Heart right ventricle (tissue), 16 donors: ENCODE results near the gene ROPN1L. TPM values are rescaled to one million over a fixed set of nuclear protein-coding genes. Genes with fewer than 3 reads are reported as not detected.

Experiments used
- ATAC-seq, 8 donors: fragments of 200-7000 bp; cut with Tn5 transposase; one replicate each; pipeline ENCODE4 v1.9.1; 2020; ENCODE audit warnings: mild to moderate bottlenecking in 8 of 8, moderate library complexity in 8 of 8, moderate number of reproducible peaks in 1 of 8
- DNase-seq, 2 donors: peaks; one replicate each; pipeline ENCODE4 v3.0.0-alpha.2; 2020
- H3K27ac ChIP-seq, 10 donors: fragments of 200-600 bp; sonication (generic) in 2 of 10; one replicate each; pipeline versions ENCODE4 v1.5.0 to v1.8.0; 2020 to 2022; ENCODE audit warnings: mild to moderate bottlenecking in 3 of 10
- H3K27me3 ChIP-seq, 7 donors: fragments of 200-600 bp; one replicate each; pipeline ENCODE4 v1.8.0; 2021 to 2022; ENCODE audit warnings: mild to moderate bottlenecking in 2 of 7
- H3K36me3 ChIP-seq, 9 donors: fragments of 200-600 bp; sonication (generic) in 1 of 9; one replicate each; pipeline versions ENCODE4 v1.5.0 to v1.8.0; 2020 to 2022; ENCODE audit warnings: mild to moderate bottlenecking in 2 of 9
- H3K4me1 ChIP-seq, 9 donors: fragments of 200-600 bp; sonication (generic) in 1 of 9; one replicate each; pipeline versions ENCODE4 v1.5.0 to v1.8.0; 2020 to 2022; ENCODE audit warnings: mild to moderate bottlenecking in 4 of 9
- H3K4me3 ChIP-seq, 10 donors: fragments of 200-600 bp; sonication (generic) in 2 of 10; one replicate each; pipeline versions ENCODE4 v1.5.0 to v1.8.0; 2020 to 2022; ENCODE audit warnings: mild to moderate bottlenecking in 7 of 10, moderate library complexity in 2 of 10
- H3K9me3 ChIP-seq, 11 donors: fragments of 200-600 bp in 10 of 11; sonication (generic) in 2 of 11; one replicate each; pipeline versions ENCODE4 v1.5.0 to v1.8.0; 2013 to 2022; ENCODE audit warnings: mild to moderate bottlenecking in 2 of 11, control low read depth in 1 of 11, moderate library complexity in 1 of 11
- WGBS, 2 donors: extraction: QIAGEN DNeasy Blood & Tissue Kit; methylation state at CpG; one replicate each; pipeline ENCODE4 v1.1.7; 2013; ENCODE audit warnings: inconsistent platforms in 1 of 2; 5-methylcytosine and 5-hydroxymethylcytosine counted together
- intact Hi-C, 10 donors: fragments of 100-400 bp; cut with DNase I; formaldehyde crosslinking; loops; one replicate each; pipeline versions ENCODE4 v1.11.1 to v1.14.2; 2022
- polyA plus RNA-seq, 2 donors: library from polyadenylated mRNA; stranded (reverse); fragments of 200-250 nt; gene quantifications; one replicate each; pipeline ENCODE4 v1.2.3, GENCODE V29; 2013
- total RNA-seq, 10 donors: library from RNA; stranded (reverse); fragmentation: NEBNext Ultra II Directional in 3 of 10; extraction: Animal tissue kit (Norgen Biotek cat#: 25700) in 3 of 10; gene quantifications; one replicate each; pipeline versions ENCODE4 v1.2.1 to v1.2.4, GENCODE V29; 2021 to 2023
- TF ChIP-seq, protein P1 (sequence below), 9 donors: fragments of 200-600 bp; sonication (generic) in 2 of 9; IDR thresholded peaks; one replicate each; pipeline versions ENCODE4 v1.5.0 to v1.8.0; 2021 to 2022; ENCODE audit warnings: antibody characterized with exemption in 9 of 9, mild to moderate bottlenecking in 5 of 9, moderate library complexity in 1 of 9
- donor health status: Arrhythmogenic right ventricular cardiomyopathy.
- donor health status: ischemic (EF 13 %, LVEDD 7.1; RV severe dilation, severe dysfunction).
- donor health status: healthy with polysubstance abuse.
- donor health status: DM: no; HTN: yes; CAD: no.
- donor health status: DM: no; HTN: no; CAD: no.
- donor health status: ischemic (EF 25% LVEDD 6.9; RV normal size, moderate dysfunction).
- donor health status: ischemic (EF 25% LVEDD 5.7; RV mildly dilated, moderate dysfunction).
- donor health status: healthy.
- donor health status: DM: yes; HTN: yes; CAD: no.
- donor health status: Ischemic cardiomyopathy.
- donor health status: ischemic (EF 35%, LVEDD 5.7; RV mildly dilated, moderate dysfunction).
- donor health status: nonischemic (EF 11% LVEDD 7.7; RV severe dilation, severe dysfunction).
- donor health status: DM: yes; HTN: yes; CAD: no.
- donor health status: PGD.
- donor health status: ischemic (EF 29% LVEDD 5.4; RV normal size, mild dysfunction).
- donor health status: nonischemic (EF 23%, LVEDD 6.1; RV moderate dilation, normal function).

ROPN1L gene
- total and polyA plus RNA-seq, 12 donors = 0.17 to 0.83 (median 0.31) TPM; not detected in 2

DNA sequence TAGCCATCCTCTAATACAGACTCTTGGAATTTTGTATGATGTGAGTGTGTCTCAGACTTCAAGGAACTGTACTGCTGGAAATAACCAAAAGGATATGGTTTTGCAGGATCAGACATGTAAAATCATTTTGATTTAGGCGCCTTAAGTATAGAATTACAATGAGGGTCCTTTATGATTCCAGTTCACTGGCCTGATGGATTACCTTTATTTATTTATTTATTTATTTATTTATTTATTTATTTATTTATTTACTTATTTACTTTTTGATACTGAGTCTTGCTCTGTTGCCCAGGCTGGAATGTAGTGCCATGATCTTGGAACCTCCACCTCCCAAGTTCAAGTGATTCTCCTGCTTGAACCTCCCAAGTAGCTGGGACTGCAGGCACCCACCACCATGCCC, 37.9 kb upstream of the ROPN1L start:
- intact Hi-C loops = loop anchor here in 2 of 10 donors (5.0 kb wide), 1 partner anchor 122 kb away; no protein-coding TSS in a partner anchor
- Histone ChIP-seq H3K27me3 (no peaks in the 10 kb centered on the region), H3K4me1 (peaks cover 0 to 23% (median 17%) of the 10 kb centered on the region in 9 donors), H3K27ac (no peak overlapping the region), H3K9me3 (no peaks in the 10 kb centered on the region), H3K4me3 (no peak overlapping the region), H3K36me3 (peaks cover 0 to 100% (median 61%) of the 10 kb centered on the region in 9 donors)
- 97 to 98% methylated on average over 1 of the region's 1 CpG for WGBS, 2 donors
- ATAC-seq (no peak), DNase-seq (no peak)
- TF ChIP-seq, protein P1, sequence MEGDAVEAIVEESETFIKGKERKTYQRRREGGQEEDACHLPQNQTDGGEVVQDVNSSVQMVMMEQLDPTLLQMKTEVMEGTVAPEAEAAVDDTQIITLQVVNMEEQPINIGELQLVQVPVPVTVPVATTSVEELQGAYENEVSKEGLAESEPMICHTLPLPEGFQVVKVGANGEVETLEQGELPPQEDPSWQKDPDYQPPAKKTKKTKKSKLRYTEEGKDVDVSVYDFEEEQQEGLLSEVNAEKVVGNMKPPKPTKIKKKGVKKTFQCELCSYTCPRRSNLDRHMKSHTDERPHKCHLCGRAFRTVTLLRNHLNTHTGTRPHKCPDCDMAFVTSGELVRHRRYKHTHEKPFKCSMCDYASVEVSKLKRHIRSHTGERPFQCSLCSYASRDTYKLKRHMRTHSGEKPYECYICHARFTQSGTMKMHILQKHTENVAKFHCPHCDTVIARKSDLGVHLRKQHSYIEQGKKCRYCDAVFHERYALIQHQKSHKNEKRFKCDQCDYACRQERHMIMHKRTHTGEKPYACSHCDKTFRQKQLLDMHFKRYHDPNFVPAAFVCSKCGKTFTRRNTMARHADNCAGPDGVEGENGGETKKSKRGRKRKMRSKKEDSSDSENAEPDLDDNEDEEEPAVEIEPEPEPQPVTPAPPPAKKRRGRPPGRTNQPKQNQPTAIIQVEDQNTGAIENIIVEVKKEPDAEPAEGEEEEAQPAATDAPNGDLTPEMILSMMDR (IDR thresholded peaks at IDR 0.05) = no peak

GRCh38 chr5:10406651-10407050, 35.0 kb upstream of the ROPN1L start:
- TF ChIP-seq, protein P1 (IDR thresholded peaks at IDR 0.05) = no peak
- H3K36me3 ChIP-seq = peaks cover 0 to 100% (median 80%) of the 10 kb centered on the region in 9 donors
- intact Hi-C loops = no loop called here
- H3K4me1 ChIP-seq = peaks cover 0 to under 1% (median 0%) of the 10 kb centered on the region in 9 donors
- ATAC-seq (no peak), DNase-seq (no peak)
- H3K9me3 ChIP-seq = no peaks in the 10 kb centered on the region
- H3K27ac ChIP-seq = no peak overlapping the region
- H3K4me3 ChIP-seq = no peak overlapping the region
- H3K27me3 ChIP-seq = no peaks in the 10 kb centered on the region
- 88% methylated on average over 3 of the region's 3 CpGs for WGBS, 2 donors

DNA sequence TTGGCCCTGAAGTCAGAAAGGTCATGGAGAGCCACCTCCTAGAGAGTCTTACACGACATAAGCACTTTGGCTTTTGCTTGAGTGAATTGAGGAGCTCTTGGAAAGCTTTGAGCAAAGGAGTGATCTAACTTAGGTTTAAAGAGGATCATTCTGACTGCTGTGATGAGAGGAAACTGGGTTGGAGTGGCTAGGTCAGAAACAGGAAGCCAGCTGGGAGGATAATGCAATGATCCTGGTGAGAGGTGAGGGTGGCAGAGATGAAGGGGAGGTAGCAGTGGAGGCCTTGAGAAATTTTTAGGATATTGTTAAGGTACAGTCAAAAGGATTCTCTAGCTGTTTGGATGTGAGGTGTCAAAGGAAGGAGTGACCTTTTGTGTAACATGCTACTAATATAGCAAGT, 32.2 kb upstream of the ROPN1L start:
- no peak for DNase-seq
- Histone ChIP-seq H3K27me3 (no peaks in the 10 kb centered on the region), H3K27ac (no peak overlapping the region), H3K36me3 (peaks cover 0 to 100% (median 86%) of the 10 kb centered on the region in 9 donors), H3K4me1 (no peaks in the 10 kb centered on the region), H3K9me3 (no peaks in the 10 kb centered on the region), H3K4me3 (no peak overlapping the region)
- intact Hi-C loops = no loop called here
- ATAC-seq = no peak
- TF ChIP-seq, protein P1 (IDR thresholded peaks at IDR 0.05) = no peak
- 77 to 87% methylated on average over 1 of the region's 1 CpG for WGBS, 2 donors

DNA sequence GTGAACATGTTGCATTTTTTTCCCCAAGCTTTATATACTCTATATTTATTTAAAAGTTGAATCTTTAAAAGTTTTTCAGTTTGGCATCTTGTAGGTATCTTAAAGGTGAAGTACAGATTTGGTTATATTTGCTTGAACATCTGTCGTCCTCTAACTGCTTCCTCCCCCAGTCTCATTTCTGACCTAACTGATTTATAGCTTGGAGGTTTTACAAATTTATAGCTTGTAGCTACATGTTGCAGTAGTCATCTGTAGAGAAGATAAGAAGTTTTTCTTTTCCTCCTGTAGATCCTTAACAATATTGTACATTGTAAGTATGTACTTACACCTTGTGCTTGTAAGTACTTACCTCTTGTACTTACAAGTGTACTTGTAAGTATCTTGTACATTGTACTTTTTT, 31.0 kb upstream of the ROPN1L start:
- no peak overlapping the region for H3K4me3 ChIP-seq
- DNase-seq (no peak), ATAC-seq (no peak)
- intact Hi-C loops = no loop called here
- H3K9me3 ChIP-seq = no peaks in the 10 kb centered on the region
- TF ChIP-seq, protein P1 (IDR thresholded peaks at IDR 0.05) = no peak
- 90 to 94% methylated on average over 1 of the region's 1 CpG for WGBS, 2 donors
- H3K36me3 ChIP-seq = peaks cover 0 to 100% (median 78%) of the 10 kb centered on the region in 9 donors
- no peaks in the 10 kb centered on the region for H3K4me1 ChIP-seq
- H3K27ac ChIP-seq = no peak overlapping the region
- H3K27me3 ChIP-seq = no peaks in the 10 kb centered on the region
